ENCODE results near the gene IGSF9B. TPM values are rescaled to one million over a fixed set of nuclear protein-coding genes. Genes with fewer than 3 reads are reported as not detected.
A peak's percentile ranks its signal among the peaks of the same experiment; 100 is the strongest.

The IGSF9B gene
- total and polyA plus RNA-seq, 3 experiments from 2014 or later: 1.4 to 15.2 (median 12.2) TPM

DNA sequence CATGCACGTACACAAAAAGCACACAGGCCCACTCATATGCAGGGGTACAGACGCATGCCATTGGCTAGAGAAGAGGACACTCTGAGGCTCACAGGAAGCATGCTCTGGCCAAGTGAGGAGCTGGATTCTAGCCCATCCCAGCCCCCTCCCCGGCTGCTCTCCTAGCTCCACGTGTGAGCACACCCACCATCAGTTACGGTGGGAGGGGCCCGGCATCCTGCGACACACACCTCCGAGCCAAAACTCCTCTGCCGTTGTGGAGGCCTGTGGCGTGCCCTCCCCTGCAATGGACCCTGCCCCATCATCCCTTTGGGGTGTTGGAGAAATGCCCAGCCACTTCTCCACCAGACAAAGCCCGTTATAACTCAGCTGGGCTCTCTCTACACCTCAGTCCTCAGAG is 15.1 kb upstream of the IGSF9B start:
- no peaks in the 10 kb centered on the region for H3K36me3 ChIP-seq (ENCODE audit: insufficient read depth, low read length)
- H3K4me3 Mint-ChIP-seq: no peak overlapping the region
- ChIA-PET CTCF (interaction anchor here (1.1 kb wide), 1 partner anchor 10 kb away, joined by 3 read pairs; no protein-coding TSS in a partner anchor), POLR2A (no interaction called here)
- peaks cover 8% of the 10 kb centered on the region for H3K4me1 ChIP-seq (ENCODE audit: insufficient read depth, low read length)
- peaks cover 5% of the 10 kb centered on the region for H3K27me3 ChIP-seq (ENCODE audit: insufficient read depth, low read length, poor library complexity, severe bottlenecking)
- no peak for DNase-seq
- peaks cover 0 to 2% (median 0%) of the 10 kb centered on the region in 5 donors for H3K9me3 Mint-ChIP-seq
- H3K4me3 ChIP-seq (ENCODE audit: low read length): no peak overlapping the region
- no peak overlapping the region for H3K27ac ChIP-seq (ENCODE audit: low read depth, low read length)
- peak overlapping the region in 1 of 8 donors; percentile 65 for H3K27ac Mint-ChIP-seq
- peaks cover 17 to 71% of the 10 kb centered on the region in 2 donors for H3K27me3 Mint-ChIP-seq
- peaks cover 0 to 1% (median 0%) of the 10 kb centered on the region in 3 donors for H3K36me3 Mint-ChIP-seq
- peaks cover 9 to 13% (median 10%) of the 10 kb centered on the region in 3 donors for H3K4me1 Mint-ChIP-seq
- no peaks in the 10 kb centered on the region for H3K9me3 ChIP-seq (ENCODE audit: low read length)

DNA sequence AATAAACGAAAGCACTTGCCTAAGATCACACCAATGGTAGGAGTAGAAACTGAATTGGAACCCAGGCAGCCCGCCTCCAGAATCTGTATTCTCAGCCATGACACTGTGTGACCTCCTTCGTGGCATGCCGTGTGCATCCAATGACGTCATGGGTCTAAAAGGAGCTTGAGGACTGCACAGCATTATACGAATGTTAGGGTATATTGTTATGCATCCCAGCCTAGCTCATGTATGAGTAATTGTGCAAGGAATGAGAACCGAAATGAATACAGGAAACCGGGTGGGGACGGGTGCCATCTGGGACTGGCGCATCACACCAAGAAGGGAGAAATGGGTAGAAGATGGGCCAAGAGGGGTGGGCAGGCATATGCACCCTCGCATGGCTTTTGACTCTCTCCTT is 12.3 kb upstream of the IGSF9B start:
- Mint-ChIP-seq H3K4me3 (no peak overlapping the region), H3K27ac (no peak overlapping the region), H3K4me1 (peaks cover 11 to 13% (median 13%) of the 10 kb centered on the region in 3 donors), H3K27me3 (peaks cover 22 to 48% of the 10 kb centered on the region in 2 donors), H3K36me3 (peaks cover 0 to 1% (median 0%) of the 10 kb centered on the region in 3 donors), H3K9me3 (peaks cover 0 to 2% (median 0%) of the 10 kb centered on the region in 5 donors)
- no peak overlapping the region for H3K4me3 ChIP-seq (ENCODE audit: low read length)
- peaks cover 8% of the 10 kb centered on the region for H3K4me1 ChIP-seq (ENCODE audit: insufficient read depth, low read length)
- ChIA-PET POLR2A (no interaction called here), CTCF (interaction anchor here (0.9 to 1.7 kb wide), 3 partner anchors 10 to 42 kb away, joined by 3 to 4 read pairs (median 3); no protein-coding TSS in a partner anchor)
- H3K27me3 ChIP-seq (ENCODE audit: insufficient read depth, low read length, poor library complexity, severe bottlenecking): no peaks in the 10 kb centered on the region
- H3K36me3 ChIP-seq (ENCODE audit: insufficient read depth, low read length): no peaks in the 10 kb centered on the region
- DNase-seq: no peak
- H3K27ac ChIP-seq (ENCODE audit: low read depth, low read length): no peak overlapping the region
- H3K9me3 ChIP-seq (ENCODE audit: low read length): no peaks in the 10 kb centered on the region

GRCh38 chr11:133968300-133968699 is 11.5 kb upstream of the IGSF9B start:
- Histone ChIP-seq H3K4me1 (ENCODE audit: insufficient read depth, low read length) (peaks cover 8% of the 10 kb centered on the region), H3K27ac (ENCODE audit: low read depth, low read length) (no peak overlapping the region), H3K9me3 (ENCODE audit: low read length) (no peaks in the 10 kb centered on the region), H3K36me3 (ENCODE audit: insufficient read depth, low read length) (no peaks in the 10 kb centered on the region), H3K27me3 (ENCODE audit: insufficient read depth, low read length, poor library complexity, severe bottlenecking) (no peaks in the 10 kb centered on the region), H3K4me3 (ENCODE audit: low read length) (no peak overlapping the region)
- H3K9me3 Mint-ChIP-seq: peaks cover 0 to 2% (median 0%) of the 10 kb centered on the region in 5 donors
- ChIA-PET CTCF (interaction anchor here (0.9 kb wide), 1 partner anchor 9 kb away, joined by 3 read pairs; no protein-coding TSS in a partner anchor), POLR2A (interaction anchor here (0.6 kb wide), 1 partner anchor 68 kb away, joined by 3 read pairs; no protein-coding TSS in a partner anchor)
- H3K27ac Mint-ChIP-seq: peak overlapping the region in 1 of 8 donors; percentile 74
- no peak for DNase-seq
- peaks cover 11 to 13% (median 13%) of the 10 kb centered on the region in 3 donors for H3K4me1 Mint-ChIP-seq
- peaks cover 23 to 41% of the 10 kb centered on the region in 2 donors for H3K27me3 Mint-ChIP-seq
- H3K36me3 Mint-ChIP-seq: peaks cover 0 to 1% (median 0%) of the 10 kb centered on the region in 3 donors
- peak overlapping the region in 3 of 7 donors; percentile 90 to 92 (median 91) for H3K4me3 Mint-ChIP-seq

DNA sequence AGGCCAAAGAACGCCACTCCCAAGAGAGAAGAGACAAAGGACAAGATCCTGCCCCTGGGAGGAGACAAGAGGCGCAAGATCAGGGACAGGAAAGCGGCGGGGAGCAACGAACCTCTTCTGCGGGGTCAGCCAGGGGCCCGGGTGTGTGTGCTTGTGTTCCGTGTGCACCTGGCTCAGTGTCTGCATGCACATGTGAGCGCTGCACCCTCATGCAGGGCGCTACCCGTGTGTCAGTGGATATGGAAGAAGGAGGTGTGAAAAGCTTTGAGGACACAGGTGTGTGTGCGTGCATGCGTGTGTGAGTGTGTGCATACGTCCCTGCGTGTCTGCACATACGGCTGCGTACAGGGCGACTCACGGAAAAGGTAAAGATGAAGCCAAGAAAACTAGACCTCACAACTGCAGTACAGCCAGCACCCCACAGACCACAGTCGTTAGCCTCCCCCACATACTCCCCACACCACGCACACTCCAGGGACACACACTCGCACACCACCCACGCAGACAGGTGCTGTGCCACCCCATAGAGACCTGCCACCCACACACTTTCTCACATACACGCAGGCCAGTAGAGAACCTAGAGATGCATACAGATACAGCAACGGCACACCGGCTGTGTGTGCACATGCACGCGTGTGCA is 11.0 kb upstream of the IGSF9B start:
- Histone ChIP-seq H3K4me3 (ENCODE audit: low read length) (peak overlapping the region; percentile 66), H3K27ac (ENCODE audit: low read depth, low read length) (no peak overlapping the region), H3K36me3 (ENCODE audit: insufficient read depth, low read length) (no peaks in the 10 kb centered on the region), H3K4me1 (ENCODE audit: insufficient read depth, low read length) (peaks cover 8% of the 10 kb centered on the region), H3K27me3 (ENCODE audit: insufficient read depth, low read length, poor library complexity, severe bottlenecking) (no peaks in the 10 kb centered on the region), H3K9me3 (ENCODE audit: low read length) (no peaks in the 10 kb centered on the region)
- CTCF ChIA-PET: no interaction called here
- Mint-ChIP-seq H3K27ac (peak overlapping the region in 7 of 8 donors; percentile 59 to 97 (median 84)), H3K4me3 (peak overlapping the region; percentile 71 to 95 (median 90)), H3K9me3 (peaks cover 0 to 2% (median 0%) of the 10 kb centered on the region in 5 donors), H3K4me1 (peaks cover 11 to 13% (median 13%) of the 10 kb centered on the region in 3 donors), H3K27me3 (peaks cover 26 to 37% of the 10 kb centered on the region in 2 donors), H3K36me3 (peaks cover 0 to 1% (median 0%) of the 10 kb centered on the region in 3 donors)
- POLR2A ChIA-PET: interaction anchor here (0.6 kb wide), 1 partner anchor 68 kb away, joined by 3 read pairs; no protein-coding TSS in a partner anchor
- DNase-seq: peak in 1 of 5 donors; percentile 14

DNA sequence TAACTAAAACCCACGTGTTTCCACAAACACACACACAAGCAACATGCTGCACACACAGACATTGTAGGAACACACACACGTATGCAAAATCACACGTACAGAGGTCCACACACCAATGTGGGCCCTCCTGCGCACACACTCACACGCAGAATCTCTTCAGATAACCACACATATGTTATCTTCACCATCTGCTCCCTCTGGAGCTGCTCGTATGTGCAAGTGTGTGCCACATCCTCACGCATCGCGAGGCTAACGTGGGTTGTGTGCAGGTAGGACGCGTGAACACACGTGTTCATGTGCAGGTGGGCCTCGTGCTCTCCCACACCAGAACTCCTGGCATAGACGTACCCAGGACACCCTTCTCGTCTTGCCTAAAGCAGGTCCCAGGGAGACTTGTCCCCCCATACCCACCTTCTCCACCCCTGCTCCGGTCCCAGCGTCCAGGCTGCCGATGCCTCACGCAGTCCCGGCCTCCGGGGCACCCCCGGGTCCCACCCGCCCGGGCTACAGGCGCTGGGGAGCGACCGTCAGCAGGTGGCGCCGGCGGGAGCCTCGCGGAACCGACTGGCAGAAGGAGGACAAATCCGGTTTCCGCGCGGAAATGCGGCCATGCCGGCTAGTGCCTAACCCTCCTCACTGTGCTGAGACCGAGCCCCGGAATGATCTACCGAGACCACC is 10.3 kb upstream of the IGSF9B start:
- Histone ChIP-seq H3K36me3 (ENCODE audit: insufficient read depth, low read length) (no peaks in the 10 kb centered on the region), H3K4me3 (ENCODE audit: low read length) (peak overlapping the region; percentile 66), H3K27ac (ENCODE audit: low read depth, low read length) (no peak overlapping the region), H3K4me1 (ENCODE audit: insufficient read depth, low read length) (peaks cover 8% of the 10 kb centered on the region), H3K9me3 (ENCODE audit: low read length) (no peaks in the 10 kb centered on the region), H3K27me3 (ENCODE audit: insufficient read depth, low read length, poor library complexity, severe bottlenecking) (no peaks in the 10 kb centered on the region)
- Mint-ChIP-seq H3K4me1 (peaks cover 11 to 13% (median 13%) of the 10 kb centered on the region in 3 donors), H3K27ac (peak overlapping the region in 7 of 8 donors; percentile 59 to 97 (median 84)), H3K27me3 (peaks cover 26 to 31% of the 10 kb centered on the region in 2 donors), H3K36me3 (peaks cover 0 to 1% (median 0%) of the 10 kb centered on the region in 3 donors), H3K9me3 (peaks cover 0 to 2% (median 0%) of the 10 kb centered on the region in 5 donors), H3K4me3 (peak overlapping the region; percentile 71 to 95 (median 90))
- peak; percentile 47 to 78 (median 60) for DNase-seq
- CTCF ChIA-PET: interaction anchor here (1.6 kb wide), 1 partner anchor 9 kb away, joined by 7 read pairs; no protein-coding TSS in a partner anchor
- POLR2A ChIA-PET: no interaction called here

- Mint-ChIP-seq H3K4me1 (peaks cover 11 to 13% (median 13%) of the 10 kb centered on the region in 3 donors), H3K27me3 (peaks cover 26 to 29% of the 10 kb centered on the region in 2 donors), H3K4me3 (peak overlapping the region in 5 of 7 donors; percentile 1 to 39 (median 25)), H3K9me3 (peaks cover 0 to 2% (median 0%) of the 10 kb centered on the region in 5 donors), H3K27ac (peak overlapping the region in 2 of 8 donors; percentile 48 to 74), H3K36me3 (peaks cover 0 to 1% (median 0%) of the 10 kb centered on the region in 3 donors)
- H3K27ac ChIP-seq (ENCODE audit: low read depth, low read length): no peak overlapping the region
- no peak overlapping the region for H3K4me3 ChIP-seq (ENCODE audit: low read length)
- no peak for DNase-seq
- H3K36me3 ChIP-seq (ENCODE audit: insufficient read depth, low read length): no peaks in the 10 kb centered on the region
- ChIA-PET POLR2A (no interaction called here), CTCF (interaction anchor here (1.6 kb wide), 1 partner anchor 8 kb away, joined by 7 read pairs; no protein-coding TSS in a partner anchor)
- peaks cover 8% of the 10 kb centered on the region for H3K4me1 ChIP-seq (ENCODE audit: insufficient read depth, low read length)
- H3K9me3 ChIP-seq (ENCODE audit: low read length): no peaks in the 10 kb centered on the region
- H3K27me3 ChIP-seq (ENCODE audit: insufficient read depth, low read length, poor library complexity, severe bottlenecking): no peaks in the 10 kb centered on the region
Measured at GRCh38 chr11:133966172-133966651, 9.4 kb upstream of the IGSF9B start.

DNA sequence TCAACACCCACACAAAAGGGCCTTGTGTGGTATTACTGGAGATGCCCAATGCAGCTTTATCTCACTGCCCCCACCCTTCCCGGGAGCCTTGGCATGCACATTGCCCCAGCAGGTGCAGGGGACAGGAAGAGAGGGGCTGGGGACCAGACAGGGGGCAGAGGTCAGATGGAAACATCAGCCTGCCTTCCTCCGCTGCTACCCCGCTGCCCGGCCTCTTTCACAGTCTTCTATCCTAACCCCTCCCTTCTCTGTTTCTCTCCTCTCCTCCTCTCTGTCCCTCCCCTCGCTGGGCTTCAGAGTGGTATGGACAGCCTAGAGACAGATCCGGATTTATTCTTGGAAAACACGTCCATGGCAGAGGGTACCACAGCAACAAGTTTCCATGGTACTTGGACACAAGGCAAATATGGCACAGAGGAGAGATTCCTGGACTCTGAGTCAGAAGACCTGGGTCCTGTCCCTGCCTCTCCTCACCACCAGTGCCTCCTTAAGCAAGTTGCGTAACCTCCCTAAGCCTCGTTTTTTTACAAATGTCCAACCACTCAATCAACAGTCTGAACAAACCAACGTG is 8.3 kb upstream of the IGSF9B start:
- H3K4me1 Mint-ChIP-seq: peaks cover 11 to 13% (median 13%) of the 10 kb centered on the region in 3 donors
- CTCF ChIA-PET: no interaction called here
- H3K36me3 Mint-ChIP-seq: peaks cover 0 to 1% (median 0%) of the 10 kb centered on the region in 3 donors
- H3K27ac ChIP-seq (ENCODE audit: low read depth, low read length): no peak overlapping the region
- no peak overlapping the region for H3K4me3 ChIP-seq (ENCODE audit: low read length)
- peak overlapping the region in 1 of 8 donors; percentile 25 for H3K27ac Mint-ChIP-seq
- peaks cover 19 to 26% of the 10 kb centered on the region in 2 donors for H3K27me3 Mint-ChIP-seq
- H3K9me3 Mint-ChIP-seq: peaks cover 0 to 2% (median 0%) of the 10 kb centered on the region in 5 donors
- H3K9me3 ChIP-seq (ENCODE audit: low read length): no peaks in the 10 kb centered on the region
- no peaks in the 10 kb centered on the region for H3K36me3 ChIP-seq (ENCODE audit: insufficient read depth, low read length)
- no peak overlapping the region for H3K4me3 Mint-ChIP-seq
- no peak for DNase-seq
- POLR2A ChIA-PET: no interaction called here
- peaks cover 8% of the 10 kb centered on the region for H3K4me1 ChIP-seq (ENCODE audit: insufficient read depth, low read length)
- H3K27me3 ChIP-seq (ENCODE audit: insufficient read depth, low read length, poor library complexity, severe bottlenecking): no peaks in the 10 kb centered on the region

All from CD8-positive, alpha-beta memory T cell (primary cell).